Activated naive CD4-positive, alpha-beta T cell treated with Interleukin-2 at 50 U/mL for 16 hours (primary cell): ENCODE measurements around the gene STAT3.
"Not testable (repeated sequence)": the region's sequence is repeated elsewhere in the genome, so short reads cannot be mapped to it uniquely, and the experiment has no call there.

Experiments used
- DNase-seq: peaks from one replicate; pipeline ENCODE4 v3.0.0-alpha.2; 2020

The STAT3 gene

DNA sequence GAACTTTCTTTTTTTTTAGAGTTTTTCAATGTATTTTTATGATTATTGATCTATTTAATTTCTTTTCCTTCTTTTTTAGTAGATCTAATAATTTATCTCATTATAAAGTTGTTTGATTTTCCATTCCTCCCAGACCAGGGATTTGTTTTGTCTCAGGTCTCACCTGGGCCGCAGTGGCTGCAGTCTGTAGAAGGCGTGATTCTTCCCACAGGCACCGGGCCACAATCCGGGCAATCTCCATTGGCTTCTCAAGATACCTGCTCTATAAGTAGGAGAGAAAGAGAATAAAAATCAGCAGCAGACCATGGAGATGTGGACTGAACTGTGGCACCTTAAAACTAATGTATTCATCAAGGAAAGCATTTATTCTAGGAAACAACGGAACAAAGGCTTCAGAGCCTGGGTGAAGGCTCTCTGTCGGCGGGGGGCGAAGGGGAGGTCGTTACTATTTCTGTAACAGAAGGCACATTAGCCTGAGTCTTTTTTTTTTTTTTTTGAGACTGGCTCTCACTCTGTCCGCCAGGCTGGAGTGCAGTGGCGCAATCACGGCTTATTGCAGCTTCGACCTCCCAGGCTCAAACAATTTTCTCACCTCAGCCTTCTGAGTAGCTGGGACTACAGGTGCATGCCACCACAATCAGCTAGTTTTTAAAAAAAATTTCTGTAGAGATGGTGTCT lies 42.7 kb downstream of the STAT3 start:
- DNase-seq, result no peak

DNA sequence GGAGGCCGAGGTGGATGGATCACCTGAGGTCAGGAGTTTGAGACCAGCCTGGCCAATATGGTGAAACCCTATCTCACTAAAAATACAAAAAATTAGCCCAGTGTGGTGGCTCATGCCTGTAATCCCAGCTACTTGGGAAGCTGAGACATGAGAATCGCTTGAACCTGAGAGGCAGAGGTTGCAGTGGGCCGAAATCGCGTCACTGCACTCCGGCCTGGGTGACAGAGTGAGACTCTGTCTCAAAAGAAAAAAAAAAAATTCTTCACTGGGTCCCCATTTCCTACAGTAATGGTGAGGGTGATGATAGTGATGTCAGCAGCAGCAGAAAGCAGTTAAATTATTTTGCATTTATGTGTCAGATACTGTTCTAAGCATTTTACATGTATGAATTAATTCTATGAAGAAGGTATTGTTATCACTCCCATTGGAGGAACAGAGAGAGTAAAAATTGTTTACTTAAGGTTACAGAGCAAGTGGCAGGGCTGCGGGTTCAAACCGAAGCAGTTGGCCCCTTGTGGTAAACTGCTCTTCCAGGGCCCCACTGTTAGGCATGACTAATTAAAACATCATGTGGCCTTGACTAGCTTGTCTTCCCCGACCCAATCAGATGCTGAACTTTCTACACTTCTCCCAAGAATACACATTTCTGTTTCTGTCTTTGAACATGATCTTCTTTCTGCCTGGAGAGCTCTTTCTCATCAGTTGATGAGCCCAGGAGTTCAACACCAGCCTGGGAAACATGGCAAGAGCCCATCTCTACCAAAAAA lies 45.8 kb downstream of the STAT3 start:
- DNase-seq, result peak; percentile 54

DNA sequence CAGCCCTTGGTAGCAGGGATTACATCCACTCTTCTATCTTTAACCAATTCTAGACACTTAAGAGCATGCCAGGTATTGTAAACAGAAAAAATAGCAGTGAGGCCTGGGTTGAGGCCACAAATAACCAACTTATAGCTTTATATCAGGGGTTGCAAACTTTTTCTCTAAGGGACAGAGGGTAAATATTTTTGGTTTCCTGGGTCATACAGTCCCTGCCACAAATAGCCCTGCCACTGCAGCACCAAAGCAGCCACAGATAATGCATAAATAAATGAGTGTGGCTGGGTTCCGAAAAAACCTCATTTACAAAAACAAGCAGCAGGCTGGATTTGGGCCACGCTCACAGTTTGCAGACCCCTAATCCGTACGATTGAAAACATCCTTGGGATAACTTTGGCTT lies 46.7 kb downstream of the STAT3 start:
- no peak for DNase-seq

DNA sequence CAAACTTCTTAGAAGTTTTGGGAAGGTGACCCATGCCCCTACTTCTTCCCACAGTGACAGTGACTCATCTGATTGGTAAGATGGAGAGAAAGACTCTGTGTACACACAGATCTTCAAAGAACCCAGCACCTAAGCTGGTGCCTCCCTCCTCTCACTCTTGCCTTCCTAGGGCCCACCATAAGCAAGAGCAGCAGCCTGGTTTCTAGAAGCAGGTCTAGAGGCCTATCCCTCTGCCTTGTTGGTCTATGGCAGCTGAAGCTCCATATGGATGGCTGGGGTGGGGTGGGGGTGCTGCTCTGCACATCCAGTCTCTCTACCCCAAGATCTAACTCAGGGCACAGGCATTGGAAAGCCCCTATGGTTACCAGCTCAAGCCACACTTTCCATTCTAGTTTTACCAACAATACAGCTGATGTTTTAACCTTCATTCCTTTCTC lies 47.5 kb downstream of the STAT3 start:
- peak; percentile 56 for DNase-seq

DNA sequence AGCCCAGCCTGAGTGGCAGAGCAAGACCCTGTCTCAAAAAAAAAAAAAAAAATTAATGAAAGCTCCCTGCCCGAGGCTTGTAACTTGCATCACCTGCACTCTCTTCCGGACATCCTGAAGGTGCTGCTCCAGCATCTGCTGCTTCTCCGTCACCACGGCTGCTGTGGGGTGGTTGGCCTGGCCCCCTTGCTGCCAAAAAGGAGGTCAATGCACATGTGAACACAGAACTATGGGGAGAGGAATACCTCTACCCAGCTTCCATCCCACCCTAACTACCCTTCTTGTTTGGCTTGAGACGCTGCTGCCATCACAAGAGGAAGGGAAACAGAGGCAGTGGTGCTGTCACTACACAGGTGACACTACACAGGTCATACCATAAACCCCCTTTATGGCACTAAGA lies 49.0 kb downstream of the STAT3 start:
- no peak for DNase-seq

DNA sequence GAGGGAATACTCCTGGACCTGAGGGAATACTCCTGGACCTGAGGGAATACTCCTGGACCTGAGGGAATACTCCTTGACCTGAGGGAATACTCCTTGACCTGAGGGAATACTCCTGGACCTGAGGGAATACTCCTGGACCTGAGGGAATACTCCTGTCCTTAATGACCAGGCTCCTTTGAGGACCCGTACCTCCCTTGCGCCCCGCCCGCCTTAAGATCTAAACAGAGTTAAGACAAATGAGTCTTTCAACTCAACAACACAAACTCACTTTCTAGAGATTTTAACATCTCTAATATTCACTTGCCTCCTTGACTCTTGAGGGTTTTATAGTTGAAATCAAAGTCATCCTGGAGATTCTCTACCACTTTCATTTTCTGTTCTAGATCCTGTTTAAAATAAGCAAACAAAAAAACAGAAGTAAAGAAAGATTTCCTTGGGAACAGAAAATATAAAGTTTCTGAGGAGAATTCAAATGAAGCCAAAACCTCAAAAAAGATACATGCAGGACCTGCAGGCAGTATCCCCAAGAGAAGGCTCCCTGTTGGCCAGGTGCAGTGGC lies 49.7 kb downstream of the STAT3 start:
- DNase-seq, result no peak

DNA sequence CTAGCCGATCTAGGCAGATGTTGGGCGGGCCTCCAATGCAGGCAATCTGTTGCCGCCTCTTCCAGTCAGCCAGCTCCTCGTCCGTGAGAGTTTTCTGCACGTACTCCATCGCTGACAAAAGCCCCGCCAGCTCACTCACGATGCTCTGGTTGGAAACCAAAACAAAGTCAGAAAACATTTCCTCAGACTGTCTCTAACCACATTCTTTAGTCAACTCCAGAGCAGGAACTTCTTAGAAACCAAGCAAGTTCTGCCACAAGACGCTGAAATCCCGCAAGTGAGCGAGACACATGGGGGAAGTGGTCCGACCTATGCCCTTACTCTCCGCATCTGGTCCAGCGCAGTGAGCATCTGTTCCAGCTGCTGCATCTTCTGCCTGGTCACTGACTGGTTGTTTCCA lies 50.8 kb downstream of the STAT3 start:
- DNase-seq, result peak; percentile 83

DNA sequence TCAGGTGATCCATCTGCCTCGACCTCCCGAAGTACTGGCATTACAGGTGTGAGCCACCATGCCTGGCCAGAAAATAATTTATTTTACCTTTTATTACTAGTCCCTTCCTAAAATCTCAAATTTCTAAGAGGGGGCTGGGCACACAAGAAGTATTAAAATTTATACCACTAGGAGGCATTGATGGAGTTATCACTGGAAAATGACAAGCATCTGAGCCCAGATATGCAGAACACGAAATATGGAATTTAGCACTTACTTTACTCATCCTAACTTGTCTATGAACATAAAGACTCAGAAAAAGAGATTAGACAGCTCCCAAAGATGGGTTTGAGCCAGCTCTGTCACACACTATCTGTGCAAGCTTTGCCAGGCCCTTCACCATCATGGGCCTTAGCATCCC lies 53.6 kb downstream of the STAT3 start:
- no peak for DNase-seq

DNA sequence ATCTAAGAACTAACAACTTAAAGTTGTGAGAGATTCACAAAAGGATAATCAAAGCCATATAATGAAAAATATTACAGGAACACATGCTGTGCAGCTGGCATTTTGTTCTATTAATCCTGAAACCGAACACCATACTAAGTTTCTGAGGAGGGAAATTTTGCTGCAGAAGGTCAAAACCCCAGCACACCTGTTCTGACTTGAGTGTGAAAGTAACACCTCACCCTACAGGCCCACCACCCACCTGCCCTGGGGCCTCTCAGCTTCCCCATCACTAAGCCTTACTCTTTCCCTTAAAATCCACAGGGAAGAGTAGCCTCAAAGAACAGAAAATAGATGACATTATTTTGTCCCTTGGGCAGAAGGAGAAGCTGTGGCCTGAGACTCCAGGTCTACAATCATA lies 55.2 kb downstream of the STAT3 start:
- DNase-seq, result no peak

DNA sequence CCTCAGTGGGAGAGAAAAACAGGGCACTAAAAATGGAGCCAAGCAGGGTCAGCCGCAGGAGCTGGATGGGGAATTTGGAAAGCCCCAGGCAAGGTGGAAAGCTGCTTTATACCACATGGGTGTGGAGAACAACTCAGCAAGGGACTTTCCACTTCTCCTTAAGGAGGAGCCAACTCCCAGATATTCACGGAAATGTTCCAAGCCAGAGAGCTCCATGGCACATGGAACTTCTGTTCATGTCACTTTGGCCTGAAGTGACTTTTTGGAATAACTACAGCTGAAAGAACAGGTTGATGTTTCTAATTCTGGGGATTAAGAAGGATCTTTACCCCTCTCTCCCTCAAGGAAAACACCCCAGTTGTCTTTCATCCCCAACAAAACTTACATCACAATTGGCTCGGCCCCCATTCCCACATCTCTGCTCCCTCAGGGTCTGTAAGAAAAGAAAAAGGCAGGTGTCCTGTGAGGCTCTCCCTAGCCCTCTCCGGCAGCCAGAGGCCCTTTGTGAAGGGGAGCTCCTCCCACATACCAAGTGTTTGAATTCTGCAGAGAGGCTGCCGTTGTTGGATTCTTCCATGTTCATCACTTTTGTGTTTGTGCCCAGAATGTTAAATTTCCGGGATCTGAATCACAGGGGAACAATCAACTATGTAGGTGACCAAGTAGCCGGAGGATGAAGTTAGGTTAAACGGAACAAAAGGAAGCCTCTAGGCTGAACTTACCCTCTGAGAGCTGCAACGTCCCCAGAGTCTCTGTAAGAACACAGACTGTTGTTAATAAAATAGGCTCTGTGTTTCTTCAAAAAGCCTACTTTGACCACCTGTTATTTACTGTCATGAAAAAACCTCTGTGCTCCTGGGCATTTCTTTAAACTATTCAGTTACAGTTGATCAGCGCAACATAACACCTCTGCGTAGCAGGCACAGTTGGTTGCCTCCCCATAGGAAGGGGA lies 58.9 kb downstream of the STAT3 start:
- no peak for DNase-seq

DNA sequence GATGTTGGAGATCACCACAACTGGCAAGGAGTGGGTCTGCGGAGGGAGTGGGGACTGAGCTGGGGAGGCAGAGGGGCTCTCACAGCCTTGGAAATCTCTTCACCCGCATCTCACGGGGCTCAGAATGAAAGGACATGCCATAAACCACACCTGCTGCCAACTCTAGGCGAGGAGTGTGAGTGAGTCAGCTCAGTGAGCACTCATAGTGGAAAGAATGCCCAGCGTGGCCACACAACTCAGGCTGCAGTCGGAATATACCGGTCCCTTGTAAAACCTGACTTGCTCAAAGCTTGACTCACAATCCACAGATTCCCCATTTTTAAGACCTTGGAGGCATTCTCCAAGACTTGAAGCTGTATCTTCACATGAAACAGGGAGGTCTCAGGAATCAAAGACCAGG lies 63.2 kb downstream of the STAT3 start:
- no peak for DNase-seq

DNA sequence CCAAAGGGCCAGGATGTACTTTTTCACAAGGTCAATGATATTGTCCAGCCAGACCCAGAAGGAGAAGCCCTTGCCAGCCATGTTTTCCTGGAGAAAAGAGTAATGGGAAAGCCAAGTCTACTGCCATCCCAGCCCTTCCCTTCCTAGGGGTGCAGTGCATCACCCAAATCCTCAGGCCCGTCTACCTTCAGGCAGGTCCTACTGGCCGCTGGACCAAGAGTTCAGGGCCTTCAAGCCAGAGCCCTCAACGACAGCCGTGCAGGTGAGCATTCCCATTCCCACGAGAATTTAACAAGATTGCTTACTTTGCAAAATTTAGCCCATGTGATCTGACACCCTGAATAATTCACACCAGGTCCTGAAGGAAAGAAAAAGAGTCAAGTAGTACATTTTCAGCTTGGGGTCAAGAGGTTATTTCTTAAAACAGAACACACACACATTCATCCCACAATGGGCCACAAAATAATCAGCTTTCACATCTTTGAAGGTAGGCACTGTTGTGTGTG lies 64.9 kb downstream of the STAT3 start:
- DNase-seq, result no peak

DNA sequence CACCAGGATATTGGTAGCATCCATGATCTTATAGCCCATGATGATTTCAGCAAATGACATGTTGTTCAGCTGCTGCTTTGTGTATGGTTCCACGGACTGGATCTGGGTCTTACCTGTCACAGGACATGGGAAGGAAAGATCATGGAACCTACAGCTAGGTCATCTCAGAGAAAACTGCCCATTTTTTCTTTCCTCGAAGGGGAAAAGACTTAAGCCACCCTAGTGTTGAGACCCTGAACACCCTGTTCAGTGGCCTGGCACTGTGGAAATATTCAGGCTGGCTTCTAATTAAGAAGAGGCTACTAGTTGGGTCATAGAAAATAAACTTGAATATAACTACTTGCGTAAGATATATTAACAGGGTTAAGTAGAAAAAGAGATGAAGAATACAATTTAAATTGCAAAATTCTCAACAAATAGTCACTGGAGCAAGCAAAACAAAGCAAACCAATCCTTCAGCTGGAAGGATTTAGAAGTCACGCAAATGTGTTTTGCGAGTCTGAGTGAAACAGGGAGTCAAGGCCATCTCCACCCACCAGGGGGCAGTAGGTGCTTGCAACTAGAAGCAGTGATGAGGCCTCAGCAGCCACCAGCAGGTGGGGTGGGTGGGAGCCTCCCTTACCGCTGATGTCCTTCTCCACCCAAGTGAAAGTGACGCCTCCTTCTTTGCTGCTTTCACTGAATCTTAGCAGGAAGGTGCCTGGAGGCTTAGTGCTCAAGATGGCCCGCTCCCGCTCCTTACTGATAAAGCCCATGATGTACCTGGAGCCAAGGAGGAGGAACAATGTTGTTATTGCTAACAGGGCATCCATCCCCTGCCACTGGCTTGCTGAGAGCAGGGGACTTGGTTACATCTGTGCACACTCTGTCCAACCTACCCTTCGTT lies 65.6 kb downstream of the STAT3 start:
- DNase-seq, result peak; percentile 94

DNA sequence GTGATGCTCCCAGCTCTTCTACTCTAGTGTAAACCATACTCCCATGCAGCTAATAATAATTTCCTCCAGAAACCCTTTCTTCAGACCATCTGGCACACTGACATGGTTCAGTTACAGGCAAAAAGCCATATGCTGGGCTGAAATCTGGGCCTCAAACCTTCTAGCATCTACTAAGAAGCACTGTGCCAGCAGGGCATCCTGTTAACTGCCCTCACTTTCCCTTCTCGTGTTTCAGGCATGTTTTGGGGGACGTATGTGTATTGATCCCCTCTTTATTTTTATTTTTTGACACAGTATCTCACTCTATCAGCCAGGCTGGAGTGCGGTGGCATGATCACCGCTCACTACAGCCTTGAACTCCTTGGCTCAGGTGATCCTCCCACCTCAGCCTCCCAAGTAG lies 66.7 kb downstream of the STAT3 start:
- no peak for DNase-seq

DNA sequence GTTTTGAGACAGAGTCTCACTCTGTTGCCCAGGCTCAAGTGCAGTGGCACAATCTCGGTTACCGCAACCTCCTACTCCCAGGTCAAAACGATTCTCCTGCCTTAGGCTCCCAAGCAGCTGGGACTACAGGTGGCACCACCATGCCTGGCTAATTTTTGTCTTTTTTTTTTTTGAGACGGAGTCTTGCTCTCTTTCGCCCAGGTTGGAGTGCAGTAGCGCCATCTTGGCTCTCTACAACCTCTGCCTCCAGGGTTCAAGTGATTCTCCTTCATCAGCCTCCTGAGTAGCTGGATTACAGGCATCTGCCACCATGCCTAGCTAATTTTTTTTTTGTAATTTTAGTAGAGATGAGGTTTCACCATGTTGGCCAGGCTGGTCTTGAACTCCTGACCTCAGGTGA lies 70.3 kb downstream of the STAT3 start:
- DNase-seq, result not testable (repeated sequence)

DNA sequence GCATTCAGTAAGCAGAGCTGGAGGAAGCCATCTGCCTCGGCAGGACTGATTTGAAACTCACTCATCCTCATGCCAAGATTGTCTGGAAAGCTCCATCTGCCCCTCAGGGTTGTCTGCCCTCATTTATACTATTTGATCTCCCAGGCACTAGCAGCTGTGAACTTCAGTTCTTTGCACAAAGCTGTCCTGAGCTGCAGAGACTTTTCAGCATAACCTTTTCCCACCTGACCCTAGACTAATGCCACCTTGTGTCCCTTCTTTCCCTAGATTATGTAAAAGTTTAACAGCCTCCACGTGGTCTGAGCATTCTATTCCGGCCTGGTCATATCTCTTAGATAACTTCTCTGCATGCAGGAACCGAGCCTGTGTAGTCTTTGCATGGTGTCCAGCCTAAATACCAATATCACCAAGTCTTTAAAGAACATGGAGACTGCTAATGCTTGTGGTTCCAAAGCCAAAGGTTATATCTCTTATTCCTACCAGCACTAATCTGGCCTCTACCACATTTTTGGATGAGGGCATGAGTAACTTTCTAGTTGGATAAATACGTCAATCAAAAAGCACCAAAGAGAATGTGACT lies 70.9 kb downstream of the STAT3 start:
- DNase-seq, result no peak

DNA sequence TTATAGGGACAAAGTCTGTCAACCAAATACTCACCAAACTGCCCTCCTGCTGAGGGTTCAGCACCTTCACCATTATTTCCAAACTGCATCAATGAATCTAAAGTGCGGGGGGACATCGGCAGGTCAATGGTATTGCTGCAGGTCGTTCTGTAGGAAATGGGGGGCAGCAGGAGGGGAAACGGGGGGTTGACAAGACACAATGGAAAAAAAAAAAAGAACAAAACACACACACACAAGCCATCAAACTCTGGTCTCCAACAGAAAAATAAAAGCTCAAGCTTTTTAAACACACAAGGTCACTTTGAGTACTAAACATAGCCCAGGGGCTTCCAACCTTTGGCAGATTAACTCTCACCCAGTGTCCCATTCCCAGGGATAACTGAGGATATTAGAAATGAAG lies 71.5 kb downstream of the STAT3 start:
- DNase-seq, result no peak

DNA sequence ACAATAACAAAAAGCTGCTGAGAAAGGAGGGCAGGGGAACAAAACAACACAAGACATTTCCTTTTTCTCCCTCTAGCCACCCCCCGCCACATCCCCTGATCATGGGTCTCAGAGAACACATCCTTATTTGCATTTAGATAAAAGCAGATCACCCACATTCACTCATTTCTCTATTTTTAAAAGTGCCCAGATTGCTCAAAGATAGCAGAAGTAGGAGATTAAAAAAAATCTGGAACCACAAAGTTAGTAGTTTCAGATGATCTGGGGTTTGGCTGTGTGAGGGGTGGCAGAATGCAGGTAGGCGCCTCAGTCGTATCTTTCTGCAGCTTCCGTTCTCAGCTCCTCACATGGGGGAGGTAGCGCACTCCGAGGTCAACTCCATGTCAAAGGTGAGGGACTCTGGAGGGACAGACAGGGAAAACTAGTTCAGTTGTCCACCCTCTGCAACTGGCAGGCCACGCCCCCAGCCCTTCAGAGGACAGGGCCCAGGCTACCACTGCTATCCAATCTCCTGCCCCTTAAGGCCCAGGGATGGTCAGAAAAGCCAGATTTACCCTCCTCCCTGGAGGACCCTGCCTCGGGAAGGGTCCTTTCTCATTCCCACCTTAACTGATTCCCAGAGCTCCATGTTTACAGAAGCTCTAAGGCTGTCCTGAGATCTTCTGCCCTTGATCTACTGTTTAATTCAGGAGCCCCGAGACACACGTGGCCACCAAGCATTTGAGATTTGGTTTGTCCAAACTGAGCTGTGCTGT lies 72.7 kb downstream of the STAT3 start:
- DNase-seq, result no peak

DNA sequence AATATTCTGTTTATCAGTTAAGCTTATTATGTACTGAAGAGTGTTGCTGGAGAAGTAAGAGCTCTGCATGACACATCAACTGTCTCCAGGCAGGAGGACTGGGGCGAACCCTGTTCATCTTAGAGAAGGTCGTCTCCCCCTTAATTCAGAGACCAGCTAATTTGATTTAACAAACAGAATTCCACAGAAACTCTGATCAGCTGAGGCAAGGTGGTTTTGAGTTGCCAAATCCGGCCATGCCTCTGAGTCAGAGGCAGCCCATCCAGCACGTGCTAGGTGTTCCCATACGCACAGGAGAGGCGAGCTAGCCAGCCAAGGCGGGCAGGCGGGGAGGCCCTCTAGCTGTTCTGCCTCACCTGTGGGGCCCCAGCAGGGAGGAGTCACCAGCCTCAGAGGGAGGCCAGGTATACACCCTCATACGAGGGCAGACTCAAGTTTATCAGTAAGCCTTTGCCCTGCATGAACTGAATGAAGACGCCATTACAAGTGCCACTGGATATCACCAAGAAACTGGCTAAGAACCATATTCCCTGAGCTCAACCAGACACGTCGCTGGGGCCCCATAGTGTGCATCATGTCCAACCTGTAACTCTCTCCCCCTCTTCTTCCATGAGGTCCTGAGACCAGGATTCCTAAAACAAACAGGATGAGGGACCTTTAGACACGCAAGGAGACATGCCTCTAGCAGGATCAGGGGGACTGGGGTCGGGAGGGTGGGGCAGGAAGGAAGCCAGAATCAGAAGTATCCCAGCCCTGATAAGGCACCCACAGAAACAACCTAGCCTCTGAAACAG lies 74.3 kb downstream of the STAT3 start:
- no peak for DNase-seq

DNA sequence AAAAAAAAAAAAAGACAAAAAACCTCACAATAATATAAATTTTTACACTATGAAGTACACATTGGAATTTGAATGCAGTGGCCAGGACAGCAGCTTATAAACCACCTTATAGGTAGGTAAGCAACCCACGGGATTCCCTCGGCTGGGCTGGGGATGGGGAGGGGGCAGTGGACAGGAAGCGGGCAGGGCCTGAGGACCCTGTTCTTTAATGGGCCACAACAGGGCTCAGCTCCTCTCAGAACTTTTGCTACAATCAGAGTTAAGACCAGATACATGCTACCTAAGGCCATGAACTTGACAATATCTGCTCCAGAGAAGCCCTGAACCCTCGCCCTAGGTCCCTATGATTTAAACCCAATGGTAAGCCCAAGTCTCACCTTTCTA lies 74.9 kb downstream of the STAT3 start:
- no peak for DNase-seq
